RPMI7951 (cell line): ENCODE results near the gene MVD. TPM values are rescaled to one million over a fixed set of nuclear protein-coding genes. Genes with fewer than 3 reads are reported as not detected.
A peak's percentile ranks its signal among the peaks of the same experiment; 100 is the strongest.

ENCODE experiments used
- DNase-seq: peaks from one replicate; pipeline ENCODE4 v3.0.0-alpha.2; 2012; ENCODE audit warnings: low read depth
- total RNA-seq: library from RNA; depleted of rRNA; stranded (reverse); fragments of >200 nt; shearing (Covaris generic); gene quantifications from 2 replicates; pipeline ENCODE4 v1.2.3, GENCODE V29; 2014

MVD gene
- total RNA-seq, 1 experiment from 2014 or later: 27.8 TPM

GRCh38 chr16:88656291-88656980 lies 6.5 kb downstream of the MVD start:
- DNase-seq: no peak

GRCh38 chr16:88655733-88656281 lies 7.1 kb downstream of the MVD start:
- no peak for DNase-seq

- DNase-seq: no peak
These were observed 7.7 kb downstream of the MVD start for GRCh38 chr16:88655053-88655732.

GRCh38 chr16:88654363-88655052 lies 8.4 kb downstream of the MVD start:
- DNase-seq: no peak

GRCh38 chr16:88653596-88654362 lies 9.1 kb downstream of the MVD start:
- no peak for DNase-seq

GRCh38 chr16:88653101-88653500 lies 9.8 kb downstream of the MVD start:
- no peak for DNase-seq

- no peak for DNase-seq
These were observed 10.2 kb downstream of the MVD start for GRCh38 chr16:88652762-88653063.

- no peak for DNase-seq
These were observed 10.7 kb downstream of the MVD start for GRCh38 chr16:88651989-88652761.

GRCh38 chr16:88651276-88651988 lies 11.5 kb downstream of the MVD start:
- DNase-seq: no peak

GRCh38 chr16:88650749-88651275 lies 12.1 kb downstream of the MVD start, which contains the start of gene CYBA:
Gene CYBA (minus strand): TSS chr16:88651053. CDS start chr16:88651013, 40 bp downstream.
- peak; percentile 24 for DNase-seq

GRCh38 chr16:88649924-88650748 lies 12.8 kb downstream of the MVD start:
- DNase-seq: no peak

- no peak for DNase-seq
These were observed 13.5 kb downstream of the MVD start for GRCh38 chr16:88649195-88649923.

GRCh38 chr16:88647178-88648070 lies 15.5 kb downstream of the MVD start:
- DNase-seq: no peak

- DNase-seq: no peak
These were observed 16.4 kb downstream of the MVD start for GRCh38 chr16:88646345-88647034.

- no peak for DNase-seq
These were observed 16.9 kb downstream of the MVD start for GRCh38 chr16:88645941-88646340.

- no peak for DNase-seq
These were observed 17.4 kb downstream of the MVD start for GRCh38 chr16:88645455-88645854.

GRCh38 chr16:88643644-88643932 lies 19.3 kb downstream of the MVD start:
- no peak for DNase-seq
